ENCODE measurements around the gene BRCA2.

Gene BRCA2

DNA sequence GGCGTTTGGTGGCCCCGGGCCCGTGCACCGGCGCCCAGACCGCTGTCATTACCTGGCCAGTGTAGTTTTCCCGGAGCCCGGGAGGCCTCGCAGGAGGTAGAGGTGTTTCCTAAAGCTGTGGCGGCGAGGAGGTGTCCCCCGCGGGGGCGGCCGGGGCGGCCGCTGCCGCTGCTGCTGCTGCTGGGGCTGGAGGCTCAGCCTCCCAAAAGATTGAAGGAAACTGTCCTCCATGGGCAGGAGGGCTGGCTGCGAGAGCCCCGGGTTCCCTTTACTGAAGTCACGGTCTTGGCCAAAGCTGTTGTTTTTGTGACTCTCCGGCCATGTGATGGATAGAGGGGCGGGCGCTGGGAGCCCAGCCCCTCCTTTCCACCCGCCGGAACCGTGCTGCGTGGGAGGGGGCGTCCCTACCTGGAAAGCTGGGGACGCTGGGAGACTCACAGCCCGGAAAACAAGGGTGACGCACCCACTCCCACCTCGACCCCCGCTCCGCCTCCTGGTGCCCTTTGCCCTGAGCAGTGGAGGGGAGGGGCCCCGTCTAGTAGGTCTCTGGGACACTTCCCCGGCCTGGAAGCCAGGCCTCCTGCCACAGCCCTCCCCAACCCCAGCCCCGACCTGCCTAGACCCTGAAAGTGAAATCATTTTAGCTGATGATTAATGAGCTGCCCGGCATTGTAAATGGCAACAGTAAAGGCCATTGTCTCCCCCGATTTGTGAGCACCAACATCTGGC is 112.7 kb downstream of the BRCA2 start, which contains the start of gene N4BP2L1:
Gene N4BP2L1, minus strand, starts transcription at position 279 of the 729 bp plus-strand sequence. Its CDS starts 48 bp downstream, at position 231.
- peak; percentile 68 for DNase-seq (ENCODE audit: low read depth)

DNA sequence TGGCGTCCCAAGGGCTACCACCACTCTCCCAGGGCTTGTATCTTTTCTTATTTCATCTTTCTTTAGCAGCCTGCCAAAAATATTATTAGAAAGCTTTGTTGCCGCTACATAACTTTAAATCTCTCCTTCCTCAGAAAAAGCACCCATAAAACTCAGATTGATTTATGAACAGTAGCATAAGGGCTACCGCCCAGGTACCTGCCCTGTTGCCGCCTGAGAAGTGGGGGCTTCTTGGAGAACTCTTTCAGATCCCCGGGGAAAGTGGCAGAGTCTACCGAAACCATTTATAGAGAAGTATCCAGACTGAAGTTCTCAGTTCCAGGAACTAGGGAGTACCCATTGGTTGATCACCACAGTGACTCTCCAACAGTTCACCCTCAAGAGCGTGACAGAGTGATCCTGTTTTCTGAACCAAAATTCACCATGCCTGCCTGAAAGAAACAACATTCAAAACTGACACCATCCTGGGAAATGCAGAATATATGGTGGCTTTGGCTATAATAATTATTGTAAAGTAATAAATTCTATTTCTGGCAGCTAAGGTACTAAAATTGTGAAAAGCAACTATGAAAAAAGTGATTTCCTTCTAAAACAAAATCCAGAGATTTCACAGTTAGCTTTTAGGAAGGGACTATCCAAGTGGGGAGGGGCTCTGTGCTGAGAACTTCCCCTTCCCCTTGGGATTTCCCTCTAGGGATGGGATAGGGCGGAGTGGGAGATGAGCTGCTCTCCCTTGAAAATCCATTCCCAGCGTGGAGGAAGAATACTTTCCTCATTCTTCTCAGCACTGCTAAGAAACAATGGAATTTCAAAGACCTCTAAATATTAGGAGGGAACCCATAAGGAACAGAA is 113.5 kb downstream of the BRCA2 start:
- no peak for DNase-seq (ENCODE audit: low read depth)

DNA sequence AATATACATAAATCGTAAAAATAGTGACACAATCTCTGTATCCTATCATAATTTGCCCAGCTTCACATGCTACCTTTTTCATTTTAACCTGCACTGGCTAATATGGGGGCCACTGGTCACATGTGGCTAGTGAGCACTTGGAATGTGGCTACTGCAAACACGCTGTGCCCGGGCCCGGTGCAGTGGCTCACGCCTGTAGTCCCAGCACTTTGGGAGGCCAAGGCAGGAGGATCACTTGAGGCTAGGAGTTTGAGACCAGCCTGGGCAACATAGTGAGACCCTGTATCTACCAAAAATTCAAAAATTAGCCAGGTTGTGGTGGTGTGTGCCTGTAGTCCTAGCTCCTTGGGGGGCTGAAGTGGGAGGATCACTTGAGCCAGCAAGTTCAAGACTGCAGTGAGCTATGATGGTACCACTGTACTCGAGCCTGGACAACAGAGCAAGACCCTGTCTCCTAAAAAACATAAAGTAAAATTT is 114.2 kb downstream of the BRCA2 start:
- DNase-seq (ENCODE audit: low read depth) = no peak

DNA sequence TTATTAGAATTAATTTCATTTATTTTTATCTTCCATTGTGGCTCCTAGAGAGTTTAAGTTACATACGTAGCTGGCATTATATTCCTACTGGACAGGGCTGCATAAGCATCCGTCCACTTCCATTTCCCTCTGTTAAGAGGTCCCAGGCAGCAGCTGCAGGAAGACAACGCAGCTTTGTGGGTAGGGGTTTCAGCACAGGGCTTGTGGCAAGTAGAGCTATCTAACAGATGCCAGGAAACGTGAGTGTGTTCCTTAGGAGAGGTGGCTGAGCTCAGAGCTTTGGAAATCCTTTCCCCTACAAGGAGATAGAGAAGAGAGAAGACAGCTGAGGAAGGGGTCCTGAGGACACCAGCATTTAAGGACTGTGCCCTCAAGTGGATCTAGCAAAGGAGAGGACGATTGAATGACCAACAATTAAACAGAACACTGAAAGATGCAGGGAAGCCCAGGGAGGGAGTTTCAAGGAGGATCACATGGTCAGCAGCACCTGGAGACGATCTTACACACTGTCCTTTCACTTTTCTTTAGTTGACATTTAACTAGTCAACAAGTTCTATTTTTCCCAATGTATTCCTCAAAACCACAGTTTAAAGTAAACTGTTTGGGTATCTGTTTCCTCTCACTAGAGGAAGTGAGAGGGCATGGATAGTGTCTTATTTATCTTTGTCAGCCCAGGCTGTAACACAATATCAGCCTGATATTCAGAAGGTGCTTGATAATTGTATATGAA is 114.9 kb downstream of the BRCA2 start:
- no peak for DNase-seq (ENCODE audit: low read depth)

DNA sequence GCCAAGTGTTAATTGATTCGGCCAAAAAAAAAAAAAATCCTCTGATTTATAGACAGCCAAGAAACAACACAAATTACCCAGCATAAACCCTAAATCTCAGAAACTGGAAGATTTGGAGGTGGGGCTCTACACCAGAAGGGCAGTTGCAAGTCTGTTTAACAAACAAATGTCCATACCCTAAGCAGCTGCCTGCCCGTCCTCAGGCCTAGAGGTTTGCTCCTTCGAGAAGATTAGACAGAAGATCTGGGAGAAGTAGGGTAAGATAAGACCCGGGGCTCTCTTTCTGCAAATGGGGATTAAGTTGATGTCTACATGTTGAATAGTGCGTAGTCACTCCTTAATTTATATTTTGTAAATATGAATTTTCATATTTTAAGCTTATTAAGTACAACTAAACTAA is 116.1 kb downstream of the BRCA2 start:
- DNase-seq (ENCODE audit: low read depth) = no peak

DNA sequence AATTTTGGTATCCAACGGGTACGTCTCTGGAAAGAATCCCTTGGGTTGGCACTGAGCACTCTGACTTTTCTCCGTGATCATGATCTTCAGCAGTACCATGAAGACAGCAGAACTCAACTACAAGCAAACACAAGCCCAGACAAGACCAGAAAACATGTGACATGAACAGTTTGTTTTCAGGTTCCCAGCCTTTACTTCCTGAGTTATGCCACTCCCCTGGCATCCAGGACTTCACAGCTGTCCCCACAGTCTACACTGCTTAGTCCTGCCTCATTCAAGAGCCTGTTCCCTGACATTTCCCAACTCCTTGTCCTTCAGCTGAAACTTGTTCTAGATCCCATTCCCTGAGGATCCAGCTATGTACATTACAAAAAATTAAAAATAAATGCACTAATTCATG is 117.5 kb downstream of the BRCA2 start:
- no peak for DNase-seq (ENCODE audit: low read depth)

DNA sequence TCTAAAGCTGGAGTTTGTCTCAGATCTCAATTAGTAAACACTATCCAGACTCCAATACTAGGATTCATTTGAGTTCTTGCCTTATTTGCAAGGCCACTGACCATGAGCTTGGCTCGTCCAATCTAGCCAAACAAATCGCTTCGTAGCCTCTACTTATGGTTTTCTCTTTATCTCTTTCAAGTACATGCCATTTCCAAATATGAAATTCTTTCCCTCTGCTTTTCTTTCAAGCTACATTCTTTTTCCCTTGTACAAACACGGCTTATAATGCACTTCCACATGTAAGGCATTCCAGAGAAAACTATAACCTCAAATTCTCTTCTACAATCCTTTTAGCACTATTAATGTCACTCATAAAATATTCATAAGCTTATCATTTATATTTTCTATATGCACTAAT is 123.6 kb downstream of the BRCA2 start:
- DNase-seq (ENCODE audit: low read depth) = no peak

DNA sequence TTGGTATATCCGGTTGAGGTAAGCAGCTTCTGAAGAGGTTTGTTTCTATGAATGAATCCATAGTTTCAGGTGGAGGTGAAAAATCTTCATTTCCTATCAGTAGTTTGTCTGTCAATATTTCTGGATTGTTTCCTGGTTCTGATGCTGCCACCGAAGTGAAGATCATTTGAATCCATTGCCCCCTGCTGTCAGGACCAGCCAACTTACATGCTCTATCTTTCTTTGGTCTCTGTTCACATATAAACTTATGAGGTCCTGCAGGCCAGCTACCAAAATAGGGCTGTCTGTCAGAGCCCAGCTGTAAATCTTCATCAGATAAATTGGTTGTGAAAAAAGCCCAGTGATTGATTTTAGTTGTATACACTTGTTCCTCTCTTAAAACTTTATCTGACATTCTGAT is 127.8 kb downstream of the BRCA2 start:
- DNase-seq (ENCODE audit: low read depth) = no peak

DNA sequence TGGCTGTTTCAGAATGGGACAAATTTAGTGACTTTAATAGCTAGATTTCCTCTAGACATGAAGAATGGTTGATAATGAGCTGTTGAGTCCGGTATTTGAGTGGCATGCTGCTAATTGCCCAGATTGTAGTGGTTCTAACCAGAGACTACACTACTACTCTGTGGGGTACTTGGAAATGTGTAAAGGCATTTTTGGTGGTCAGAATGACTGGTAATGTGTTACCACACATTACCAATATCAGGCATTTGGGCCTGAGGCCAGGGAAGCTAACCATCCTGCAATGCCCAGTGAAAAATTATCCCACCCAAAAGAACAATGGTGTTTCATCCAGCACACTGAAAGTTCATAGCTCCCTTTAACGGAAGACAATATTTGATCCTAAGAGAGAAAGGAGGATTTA is 130.2 kb downstream of the BRCA2 start:
- DNase-seq (ENCODE audit: low read depth) = no peak

DNA sequence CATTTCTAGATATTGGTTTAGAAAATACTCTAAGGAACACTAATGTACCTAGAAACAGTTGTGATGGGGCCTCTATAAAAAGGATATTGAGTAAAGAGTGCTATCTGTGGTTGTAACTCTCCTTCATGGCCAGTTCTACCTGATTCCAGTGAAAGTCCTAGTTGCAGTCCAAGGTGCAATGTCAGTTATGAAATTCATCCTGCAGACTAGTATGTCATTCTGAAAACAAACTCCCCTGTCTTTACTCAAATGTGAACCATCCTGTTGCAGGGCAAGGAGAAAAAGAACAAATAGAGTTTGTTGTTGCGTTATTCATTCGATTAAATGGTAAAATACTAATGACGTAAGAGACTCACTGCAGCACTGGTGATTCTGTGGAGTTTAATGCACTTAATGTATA is 130.9 kb downstream of the BRCA2 start:
- no peak for DNase-seq (ENCODE audit: low read depth)

DNA sequence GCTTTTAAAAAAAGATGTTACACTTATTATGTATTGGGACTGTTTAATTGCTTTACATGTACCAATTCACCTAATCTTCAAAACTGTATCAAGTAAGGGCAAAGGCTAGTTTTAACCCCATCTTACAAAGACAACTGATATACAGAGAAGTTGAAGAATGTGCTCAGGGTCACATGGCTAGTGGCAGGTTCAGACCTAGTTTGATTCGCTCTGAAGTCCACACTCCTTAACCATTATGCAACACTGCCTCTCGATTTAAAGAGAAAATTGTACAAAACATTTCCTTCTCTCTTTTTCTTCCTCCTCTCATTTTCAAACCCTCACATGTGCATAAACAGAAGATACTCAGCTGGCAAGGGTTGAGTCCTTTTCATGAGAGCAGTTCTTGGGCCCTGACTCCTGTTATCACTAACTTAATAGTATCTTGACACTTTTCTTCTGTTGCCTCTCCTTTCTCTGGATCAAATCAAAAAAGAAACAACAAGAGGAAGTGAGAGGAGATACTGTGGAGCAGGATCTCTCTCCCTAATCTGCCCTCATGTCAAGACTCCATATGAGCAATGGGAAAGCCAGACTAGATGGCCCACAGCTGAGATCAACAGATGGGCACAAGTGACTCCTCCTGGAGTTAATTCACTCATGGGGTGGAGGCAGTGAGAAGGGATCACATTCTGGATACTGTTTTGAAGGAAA is 131.6 kb downstream of the BRCA2 start:
- DNase-seq (ENCODE audit: low read depth) = no peak

DNA sequence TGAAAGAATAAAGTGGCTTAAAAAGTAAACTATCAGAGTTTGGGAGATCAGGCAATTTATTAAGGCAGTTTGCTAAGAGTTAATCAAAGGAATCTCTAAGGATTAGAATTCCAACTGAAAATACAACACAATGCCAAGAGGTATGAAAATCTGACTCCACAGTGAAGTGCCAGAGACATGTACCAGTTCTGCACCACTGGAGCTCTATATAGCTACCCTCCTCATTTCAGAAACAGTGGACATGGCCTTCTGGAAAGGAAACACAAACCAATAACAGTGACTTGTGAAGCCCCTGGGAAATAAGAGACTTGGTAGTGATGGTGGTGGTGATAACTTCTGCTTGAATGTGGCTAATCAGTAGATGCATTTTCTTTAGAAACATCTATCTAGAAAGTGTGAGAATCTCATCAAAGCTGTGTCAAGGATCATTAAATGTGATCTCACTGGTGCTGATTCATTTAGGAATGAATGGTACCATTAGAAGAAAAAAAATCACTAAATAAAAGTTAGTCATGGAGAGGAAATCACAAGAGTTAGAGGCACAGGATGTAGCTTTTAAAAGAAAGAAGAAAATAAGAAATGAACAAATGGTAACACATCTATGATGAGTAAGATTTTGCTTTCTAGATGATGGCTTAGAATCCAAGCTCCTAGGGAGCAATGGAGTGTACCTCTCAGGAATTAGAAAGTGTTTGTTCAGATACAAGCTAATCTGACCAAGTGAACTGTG is 132.8 kb downstream of the BRCA2 start:
- DNase-seq (ENCODE audit: low read depth) = no peak

DNA sequence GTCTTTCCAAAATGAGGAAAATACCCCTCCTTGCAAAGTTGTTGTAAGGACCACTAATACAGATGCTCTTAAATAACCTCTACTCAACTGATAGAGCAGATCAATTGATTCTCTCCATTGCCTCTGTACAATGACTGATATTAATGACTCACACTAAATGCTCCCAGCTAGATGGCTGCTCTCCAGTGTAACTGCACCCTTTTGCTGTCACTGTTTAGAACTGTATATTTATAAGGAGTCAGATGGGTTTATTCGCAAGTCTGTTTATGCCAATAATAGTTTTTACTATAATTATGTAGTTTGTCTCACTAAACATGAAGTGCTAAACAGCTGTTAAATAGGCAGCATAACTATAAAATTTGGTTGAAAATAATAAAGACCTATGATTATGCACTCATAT is 133.7 kb downstream of the BRCA2 start:
- DNase-seq (ENCODE audit: low read depth) = no peak

Measured in activated T-helper 1 cell treated with Interleukin-2 at 50 U/mL for 16 hours (primary cell).